Activated naive CD4-positive, alpha-beta T cell treated with Interleukin-2 at 50 U/mL for 16 hours (primary cell): ENCODE results near the gene COX6B2.
A peak's percentile ranks its signal among the peaks of the same experiment; 100 is the strongest.

Experiments used
- DNase-seq: peaks from one replicate; pipeline ENCODE4 v3.0.0-alpha.2; 2020

Gene COX6B2

DNA sequence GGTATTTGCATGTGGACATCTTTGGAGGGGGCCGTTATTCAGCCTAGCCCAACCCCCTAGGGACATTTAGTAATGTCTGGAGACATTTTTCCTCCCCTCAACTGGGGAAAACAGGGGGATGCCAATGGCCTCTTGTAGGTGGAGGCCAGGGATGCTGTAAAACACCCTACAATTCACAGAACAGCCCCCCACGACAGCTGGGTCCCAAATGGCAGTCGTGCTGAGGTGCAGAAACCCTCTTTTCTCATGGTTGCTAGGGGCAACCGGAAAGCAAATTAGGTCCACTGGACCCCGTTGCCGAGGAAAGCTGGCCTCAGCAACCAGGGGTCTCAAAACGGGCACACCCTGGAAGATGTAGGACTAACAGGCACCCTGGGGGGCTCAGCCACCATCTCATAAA, 44.0 kb downstream of the COX6B2 start:
- DNase-seq: no peak

DNA sequence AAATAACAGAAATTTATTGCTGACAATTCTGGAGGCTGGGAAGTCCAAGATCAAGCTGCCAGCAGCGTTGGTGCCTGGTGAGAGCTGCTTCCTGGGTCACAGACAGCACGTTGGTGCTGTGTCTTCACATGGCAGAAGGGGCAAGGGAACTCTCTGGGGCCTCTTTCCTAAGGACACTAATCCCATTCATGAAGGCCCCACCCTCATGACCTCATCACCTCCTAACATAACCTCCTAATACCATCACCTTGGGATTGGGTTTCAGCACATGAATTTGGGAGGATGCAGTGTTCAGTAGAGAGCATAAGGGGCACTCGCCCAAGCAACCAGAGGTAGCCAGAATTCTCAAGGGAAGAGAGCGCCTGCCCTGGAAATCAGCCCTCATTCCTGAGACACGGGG, 45.1 kb downstream of the COX6B2 start:
- no peak for DNase-seq

DNA sequence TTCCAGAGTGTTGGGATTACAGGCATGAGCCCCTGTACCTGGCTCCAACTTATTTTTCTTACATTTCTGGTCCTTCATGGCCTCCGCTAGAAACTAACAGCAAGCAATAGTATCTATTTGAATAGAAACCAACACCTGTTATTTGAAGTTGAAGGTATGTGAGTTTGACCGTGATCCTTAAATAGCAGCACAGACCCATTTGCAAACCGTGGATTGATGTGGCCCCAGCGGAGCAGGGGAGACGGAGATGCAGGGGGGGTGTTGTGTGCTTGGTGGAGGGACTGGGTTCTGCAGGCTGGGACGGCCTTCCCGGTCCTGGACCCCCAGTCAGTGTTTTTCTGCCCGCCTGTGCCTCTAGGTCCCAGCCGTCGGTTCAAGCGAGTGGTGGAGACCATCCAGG, 46.2 kb downstream of the COX6B2 start:
- DNase-seq: no peak

DNA sequence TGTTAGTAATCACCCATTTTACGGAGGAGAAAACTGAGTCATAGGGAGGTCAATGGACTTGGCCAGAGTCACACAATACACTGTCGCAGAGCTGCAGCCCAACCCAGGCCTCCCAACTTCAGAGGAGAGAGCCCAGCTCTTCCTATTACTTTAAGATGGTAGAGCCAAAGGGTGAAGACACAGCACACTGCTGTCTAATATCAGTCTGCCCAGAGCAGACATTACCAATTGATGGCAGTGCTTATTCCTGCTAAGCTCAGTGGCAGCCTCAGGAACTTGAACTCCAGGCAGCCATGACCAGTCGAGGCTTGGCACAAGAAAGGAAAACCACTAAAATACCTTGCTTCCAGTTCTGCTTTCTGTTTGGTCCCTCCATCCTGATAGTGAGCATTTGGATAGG, 47.8 kb downstream of the COX6B2 start:
- DNase-seq: no peak

DNA sequence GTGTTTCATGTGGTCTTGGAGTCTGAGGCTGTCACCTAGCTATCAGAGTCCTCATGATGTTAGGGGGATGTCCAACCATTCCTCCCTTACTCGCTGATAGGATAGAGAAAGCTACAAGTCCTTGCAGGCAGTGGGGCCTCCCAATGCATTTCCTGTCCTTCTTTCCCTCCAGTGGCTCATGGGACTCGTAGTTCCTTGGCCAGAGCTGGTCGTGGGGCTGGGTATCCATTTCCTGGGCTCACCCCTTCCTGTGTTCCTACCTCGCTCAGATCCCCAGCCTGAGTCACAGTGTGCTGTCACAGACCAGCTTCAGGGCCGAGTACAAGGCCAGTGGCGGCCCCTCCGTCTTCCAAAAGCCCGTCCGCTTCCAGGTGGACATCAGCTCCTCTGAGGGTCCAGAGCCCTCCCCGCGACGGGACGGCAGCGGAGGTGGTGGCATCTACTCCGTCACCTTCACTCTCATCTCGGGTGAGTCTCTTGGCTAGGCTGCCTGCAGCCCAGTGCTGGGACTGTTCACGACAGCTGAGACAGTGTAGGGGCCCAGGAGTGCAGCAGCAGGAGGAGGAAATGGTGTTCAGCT, 48.4 kb downstream of the COX6B2 start:
- DNase-seq: no peak

DNA sequence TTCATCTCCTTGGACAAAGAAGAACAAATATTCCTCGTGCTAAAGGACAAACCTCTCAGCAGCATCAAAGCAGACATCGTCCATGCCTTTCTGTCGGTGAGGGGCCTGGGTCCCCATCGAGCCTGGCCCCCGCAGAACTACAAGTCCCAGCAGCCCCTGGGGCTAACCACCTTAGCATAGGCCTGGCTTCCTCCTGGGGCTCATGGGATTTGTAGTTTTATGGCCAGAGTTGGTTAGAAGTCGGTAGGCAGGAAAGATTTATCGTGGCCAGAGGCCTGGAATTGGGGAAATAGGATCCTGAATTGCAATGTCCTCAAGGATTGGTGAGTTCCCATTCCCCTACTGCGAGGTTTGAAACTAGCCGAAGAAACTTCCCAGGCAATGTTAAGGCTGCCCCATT, 49.0 kb downstream of the COX6B2 start:
- DNase-seq: peak; percentile 53

DNA sequence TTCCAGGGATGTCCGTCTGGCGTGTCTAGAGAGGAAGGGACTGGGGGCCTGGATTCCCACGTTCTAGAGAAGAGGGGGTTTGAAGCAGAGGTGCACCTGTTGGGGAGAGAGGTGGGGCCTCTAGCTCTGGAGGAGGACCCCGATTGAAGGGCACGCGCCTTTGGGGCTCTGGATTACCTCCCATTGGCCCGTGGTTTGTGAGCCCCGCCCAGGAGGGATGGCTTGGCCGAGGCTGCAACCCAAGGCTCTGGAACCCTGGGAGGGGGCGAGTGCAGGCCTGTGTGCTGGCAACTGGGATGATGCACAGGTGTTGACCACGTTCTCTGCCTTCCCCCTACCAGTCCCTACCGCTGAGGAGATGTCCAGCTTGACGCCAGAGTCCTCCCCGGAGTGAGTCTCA, 49.5 kb downstream of the COX6B2 start:
- no peak for DNase-seq

DNA sequence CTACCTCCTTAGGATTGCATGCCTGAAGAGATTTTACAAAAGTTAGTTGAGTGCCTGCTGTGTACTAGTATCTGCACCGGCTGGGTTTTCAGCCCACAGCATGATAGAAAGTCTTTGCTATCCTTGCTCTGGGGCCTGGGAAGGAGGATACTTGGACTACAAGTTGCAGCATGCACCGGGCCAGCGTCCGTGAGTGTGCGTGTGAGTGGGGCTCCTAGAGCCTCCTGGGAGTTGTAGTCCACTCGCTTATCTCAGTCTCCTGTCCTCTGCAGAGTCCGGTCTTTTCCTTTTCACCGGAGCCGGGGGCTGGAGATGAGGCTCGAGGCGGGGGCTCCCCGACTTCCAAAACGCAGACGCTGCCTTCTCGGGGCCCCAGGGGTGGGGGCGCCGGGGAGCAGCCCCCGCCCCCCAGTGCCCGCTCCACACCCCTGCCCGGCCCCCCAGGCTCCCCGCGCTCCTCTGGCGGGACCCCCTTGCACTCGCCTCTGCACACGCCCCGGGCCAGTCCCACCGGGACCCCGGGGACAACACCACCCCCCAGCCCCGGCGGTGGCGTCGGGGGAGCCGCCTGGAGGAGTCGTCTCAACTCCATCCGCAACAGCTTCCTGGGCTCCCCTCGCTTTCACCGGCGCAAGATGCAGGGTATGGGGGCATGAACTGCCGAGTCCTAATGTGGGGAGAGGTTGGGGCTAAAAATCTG, 50.1 kb downstream of the COX6B2 start:
- DNase-seq: no peak

DNA sequence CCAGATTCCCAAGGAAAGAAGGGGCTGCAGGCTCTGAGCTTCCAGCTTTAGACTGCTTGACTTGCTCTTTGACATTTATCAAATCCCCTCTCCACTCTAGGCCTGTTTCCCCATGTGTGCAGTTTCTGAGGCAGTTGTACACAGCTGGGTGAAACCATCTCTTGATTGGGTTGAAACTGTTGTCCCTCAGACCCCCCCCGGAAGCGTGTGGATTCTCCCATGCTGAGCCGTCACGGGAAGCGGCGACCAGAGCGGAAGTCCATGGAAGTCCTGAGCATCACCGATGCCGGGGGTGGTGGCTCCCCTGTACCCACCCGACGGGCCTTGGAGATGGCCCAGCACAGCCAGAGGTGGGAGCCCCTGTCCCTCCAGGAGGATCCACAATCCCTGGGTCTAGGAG, 51.0 kb downstream of the COX6B2 start:
- no peak for DNase-seq

DNA sequence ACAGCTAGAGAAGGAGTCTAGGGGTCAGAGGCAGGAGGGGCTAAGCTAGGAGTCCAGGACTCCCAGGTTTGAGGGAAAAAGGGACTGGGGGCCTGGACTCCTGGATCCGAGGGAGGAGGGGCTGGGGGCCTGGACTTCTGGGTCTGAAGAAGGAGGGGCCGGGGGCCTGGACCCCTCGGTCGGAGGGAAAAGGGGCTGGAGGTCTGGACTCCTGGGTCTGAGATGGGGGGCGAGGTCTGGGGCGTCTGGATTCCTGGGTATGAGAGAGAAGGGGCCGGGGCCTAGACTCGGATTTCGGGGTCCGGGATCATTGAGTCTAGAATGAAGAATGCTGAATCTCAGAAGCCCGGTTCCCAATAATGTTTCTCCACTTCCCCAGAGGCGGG, 52.2 kb downstream of the COX6B2 start:
- DNase-seq: no peak

DNA sequence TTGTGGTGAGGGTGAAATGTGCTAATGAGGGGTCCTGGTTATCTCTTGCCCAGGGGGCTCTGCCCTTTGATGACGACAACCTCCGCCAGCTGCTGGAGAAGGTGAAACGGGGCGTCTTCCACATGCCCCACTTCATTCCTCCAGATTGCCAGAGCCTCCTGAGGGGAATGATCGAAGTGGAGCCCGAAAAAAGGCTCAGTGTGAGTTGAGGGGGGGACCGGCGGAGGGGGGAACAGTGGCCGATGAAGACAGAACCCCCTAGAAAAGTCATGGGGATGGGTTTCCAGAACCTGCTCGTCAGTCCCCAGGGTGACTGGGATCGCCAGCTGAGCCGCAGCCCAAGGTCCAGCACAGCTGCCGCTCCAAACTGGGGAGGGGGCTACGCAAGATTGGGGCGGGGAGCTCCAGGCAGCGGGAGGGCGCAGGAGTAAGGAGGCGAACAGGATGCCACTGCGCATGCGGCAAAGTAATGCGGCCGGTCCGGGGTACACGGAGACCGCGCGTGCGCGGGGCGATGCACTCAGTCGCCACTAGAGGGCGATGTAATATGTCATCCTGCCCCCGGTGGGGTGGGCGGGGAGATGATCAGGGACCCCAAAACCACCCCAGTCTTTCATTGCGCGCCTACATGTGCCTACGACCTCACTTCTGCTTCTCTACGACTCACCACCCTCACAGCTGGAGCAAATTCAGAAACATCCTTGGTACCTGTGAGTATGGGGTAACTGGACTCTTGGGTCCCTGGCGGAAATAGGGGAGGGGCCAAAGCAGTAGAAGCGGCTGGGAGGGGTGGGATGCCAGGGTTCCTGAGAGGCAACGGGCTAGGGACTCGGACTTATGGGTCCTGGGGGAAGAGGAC, 52.8 kb downstream of the COX6B2 start:
- DNase-seq: peak; percentile 95

DNA sequence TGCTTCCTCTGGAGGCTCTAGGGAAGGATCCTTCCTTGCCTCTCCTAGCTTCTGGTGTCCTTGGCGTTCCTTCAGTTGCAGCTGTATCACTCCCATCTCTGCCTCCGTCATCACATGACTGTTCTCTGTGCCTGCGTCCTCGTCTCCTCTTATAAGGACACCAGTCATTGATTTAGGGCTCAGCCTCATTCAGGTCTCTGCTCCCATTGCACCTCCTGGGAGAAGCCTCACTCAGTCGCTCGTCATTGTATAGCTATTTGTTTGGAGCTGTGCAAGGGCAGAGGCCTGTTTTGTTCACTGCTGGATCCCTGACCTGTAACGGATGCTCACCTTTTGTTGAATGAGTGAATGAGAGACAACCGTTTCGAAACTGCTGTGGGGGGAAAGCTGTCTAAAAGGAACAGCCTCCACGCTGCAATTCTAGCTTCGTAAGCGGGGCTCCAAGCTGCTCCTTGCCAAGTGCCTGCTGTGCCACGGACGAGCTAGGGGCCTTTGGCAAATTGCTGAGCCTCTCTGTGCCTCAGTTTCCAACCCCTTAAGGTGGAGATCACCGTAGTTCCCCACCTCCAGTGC, 53.5 kb downstream of the COX6B2 start:
- no peak for DNase-seq

DNA sequence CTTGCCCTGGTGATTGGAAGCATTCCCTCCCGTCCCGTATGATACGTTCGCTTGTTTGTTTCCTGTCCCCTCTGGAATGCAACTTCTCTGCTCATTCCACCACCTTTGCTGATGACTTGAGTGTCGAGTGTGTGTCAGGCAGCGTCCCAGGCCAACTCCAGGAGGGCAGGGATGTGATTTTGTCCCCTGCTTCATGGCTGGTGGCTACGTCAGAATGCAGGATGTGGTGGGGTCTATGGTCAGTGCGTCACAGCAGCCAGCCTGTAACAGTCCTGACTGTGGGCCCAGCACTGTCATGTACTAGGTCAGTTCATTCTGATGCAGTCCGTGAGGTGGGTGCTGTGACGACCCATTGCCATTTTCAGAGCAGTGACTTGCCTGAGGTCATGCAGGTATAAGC, 54.5 kb downstream of the COX6B2 start:
- DNase-seq: no peak
